Fibroblast of lung (primary cell): Measurements from ENCODE around the gene SLC12A4. TPM values are rescaled to one million over a fixed set of nuclear protein-coding genes. Genes with fewer than 3 reads are reported as not detected.

Experiments
- DNase-seq, 2 donors: peaks; one replicate each; pipeline versions ENCODE4 v3.0.0 to v3.0.0-alpha.2; 2010; ENCODE audit warnings: low read depth in 2 of 2
- H2AFZ ChIP-seq: 2 replicates; pipeline ENCODE4 v1.5.1; 2012; ENCODE audit warnings: low read length, control low read depth, inconsistent platforms
- H3K27ac ChIP-seq: 2 replicates; pipeline ENCODE4 v1.5.1; 2011; ENCODE audit warnings: low read length, control low read depth; ENCODE audit not compliant: insufficient read depth
- H3K27me3 ChIP-seq: 2 replicates; pipeline ENCODE4 v1.5.1; 2011; ENCODE audit warnings: mild to moderate bottlenecking, low read length; ENCODE audit not compliant: control insufficient read depth, insufficient read depth
- H3K36me3 ChIP-seq: 2 replicates; pipeline ENCODE4 v1.5.1; 2011; ENCODE audit warnings: low read length; ENCODE audit not compliant: control insufficient read depth, insufficient read depth
- H3K4me1 ChIP-seq: 2 replicates; pipeline ENCODE4 v1.5.1; 2011; ENCODE audit warnings: low read length; ENCODE audit not compliant: control insufficient read depth, insufficient read depth; ENCODE audit errors: extremely low read depth
- H3K4me2 ChIP-seq: 2 replicates; pipeline ENCODE4 v1.5.1; 2011; ENCODE audit warnings: low read length, control low read depth; ENCODE audit not compliant: insufficient read depth; ENCODE audit errors: extremely low read depth
- H3K4me3 ChIP-seq, 4 experiments: fragments of 200-600 bp in 1 of 4; sonication (generic) in 1 of 4; replicated peaks in 1 of 4; 2 replicates each; pipeline ENCODE4 v1.5.1; 2011 to 2016; ENCODE audit warnings: low read length in 4 of 4, low read depth in 3 of 4, mild to moderate bottlenecking in 3 of 4, control low read depth in 2 of 4, inconsistent platforms in 1 of 4, mixed read lengths in 1 of 4; ENCODE audit not compliant: insufficient read depth in 1 of 4; ENCODE audit errors: control extremely low read depth in 1 of 4
- H3K79me2 ChIP-seq: 2 replicates; pipeline ENCODE4 v1.5.1; 2012; ENCODE audit warnings: mild to moderate bottlenecking, low read length, inconsistent platforms; ENCODE audit not compliant: control insufficient read depth, insufficient read depth
- H3K9ac ChIP-seq: 2 replicates; pipeline ENCODE4 v1.5.1; 2011; ENCODE audit warnings: mild to moderate bottlenecking, low read length, control low read depth; ENCODE audit not compliant: insufficient read depth
- H3K9me3 ChIP-seq: 2 replicates; pipeline ENCODE4 v1.5.1; 2012; ENCODE audit warnings: low read depth, low read length; ENCODE audit not compliant: control insufficient read depth, insufficient read depth
- H4K20me1 ChIP-seq: 2 replicates; pipeline ENCODE4 v1.5.1; 2011; ENCODE audit warnings: low read length; ENCODE audit not compliant: control insufficient read depth, insufficient read depth; ENCODE audit errors: extremely low read depth
- EZH2 ChIP-seq: IDR thresholded peaks from 2 replicates; pipeline ENCODE4 v1.5.1; 2012; ENCODE audit warnings: low read length, control low read depth, mild to moderate bottlenecking; ENCODE audit errors: missing control alignments
- polyA plus RNA-seq, 2 donors: library from polyadenylated mRNA; depleted of rRNA in 1 of 2; stranded (reverse) in 1 of 2; unstranded in 1 of 2; fragments of >200 nt; gene quantifications; 2 replicates each; pipeline ENCODE4 v1.2.1, GENCODE V29; 2011 to 2012; ENCODE audit warnings: missing spikeins in 1 of 2
- total RNA-seq: library from RNA; depleted of rRNA; stranded (reverse); fragments of >200 nt; gene quantifications from 2 replicates; pipeline ENCODE4 v1.2.1, GENCODE V29; 2014
- TF ChIP-seq, protein P1 (sequence below), 2 donors: IDR thresholded peaks in 1 of 2; conservative IDR thresholded peaks in 1 of 2; 1 replicate in 1 of 2; 2 replicates in 1 of 2; pipeline ENCODE4 v1.5.1; 2011 to 2012; ENCODE audit warnings: low read length in 2 of 2, control low read depth in 1 of 2, inconsistent platforms in 1 of 2, low read depth in 1 of 2, mild to moderate bottlenecking in 1 of 2

Gene SLC12A4
- total and polyA plus RNA-seq, 2 donors (not counting 1 experiment from before 2014, with no cell fraction given), result 42.2 to 120 TPM

DNA sequence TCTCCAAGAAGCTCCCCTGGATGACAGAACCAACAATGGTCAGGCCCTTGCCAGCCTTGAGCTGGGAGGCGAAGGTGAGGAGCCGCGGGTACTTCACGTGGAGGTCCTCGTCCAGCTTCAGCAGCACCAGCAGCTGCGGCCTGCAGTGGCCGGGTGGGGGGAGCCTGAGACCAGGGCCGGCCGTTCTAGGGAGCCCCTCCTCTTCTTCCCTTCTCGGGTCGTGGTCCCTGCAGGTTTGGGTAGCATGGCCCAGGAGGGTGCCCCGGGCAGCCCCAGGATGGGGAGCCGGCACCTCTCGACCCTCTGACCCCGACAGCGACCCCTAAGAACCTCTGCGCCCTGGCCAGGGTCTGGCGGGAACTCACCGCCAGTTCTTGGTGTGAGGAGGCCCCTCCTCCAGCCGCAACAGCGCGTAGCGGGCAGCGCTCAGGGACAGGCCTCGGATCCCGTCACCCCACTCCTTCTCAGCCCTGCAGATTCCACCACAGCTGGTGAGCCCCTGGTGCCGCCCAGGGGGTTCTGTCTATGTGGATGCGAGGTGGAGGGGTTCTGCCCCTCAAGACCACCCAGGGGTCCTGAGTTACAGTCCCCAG lies 21.4 kb downstream of the SLC12A4 start:
- no peak overlapping the region for H2AFZ ChIP-seq
- no peak overlapping the region for H3K4me2 ChIP-seq
- no peak overlapping the region for H3K27ac ChIP-seq
- DNase-seq, result no peak
- no peaks in the 10 kb centered on the region for H3K79me2 ChIP-seq
- H4K20me1 ChIP-seq, result no peaks in the 10 kb centered on the region
- H3K36me3 ChIP-seq, result peaks cover 80% of the 10 kb centered on the region
- H3K9me3 ChIP-seq, result no peaks in the 10 kb centered on the region
- no peak overlapping the region for H3K4me3 ChIP-seq
- no peak overlapping the region for H3K9ac ChIP-seq
- TF ChIP-seq, protein P1, sequence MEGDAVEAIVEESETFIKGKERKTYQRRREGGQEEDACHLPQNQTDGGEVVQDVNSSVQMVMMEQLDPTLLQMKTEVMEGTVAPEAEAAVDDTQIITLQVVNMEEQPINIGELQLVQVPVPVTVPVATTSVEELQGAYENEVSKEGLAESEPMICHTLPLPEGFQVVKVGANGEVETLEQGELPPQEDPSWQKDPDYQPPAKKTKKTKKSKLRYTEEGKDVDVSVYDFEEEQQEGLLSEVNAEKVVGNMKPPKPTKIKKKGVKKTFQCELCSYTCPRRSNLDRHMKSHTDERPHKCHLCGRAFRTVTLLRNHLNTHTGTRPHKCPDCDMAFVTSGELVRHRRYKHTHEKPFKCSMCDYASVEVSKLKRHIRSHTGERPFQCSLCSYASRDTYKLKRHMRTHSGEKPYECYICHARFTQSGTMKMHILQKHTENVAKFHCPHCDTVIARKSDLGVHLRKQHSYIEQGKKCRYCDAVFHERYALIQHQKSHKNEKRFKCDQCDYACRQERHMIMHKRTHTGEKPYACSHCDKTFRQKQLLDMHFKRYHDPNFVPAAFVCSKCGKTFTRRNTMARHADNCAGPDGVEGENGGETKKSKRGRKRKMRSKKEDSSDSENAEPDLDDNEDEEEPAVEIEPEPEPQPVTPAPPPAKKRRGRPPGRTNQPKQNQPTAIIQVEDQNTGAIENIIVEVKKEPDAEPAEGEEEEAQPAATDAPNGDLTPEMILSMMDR (conservative IDR thresholded peaks at IDR 0.05 in 1 of 2, IDR thresholded peaks at IDR 0.05 in 1 of 2; ENCODE audit: low read depth in 1 of 2, low read length in 2 of 2), result no peak
- no peak for TF ChIP-seq EZH2
- H3K4me1 ChIP-seq, result peaks cover 14% of the 10 kb centered on the region
- H3K27me3 ChIP-seq, result no peaks in the 10 kb centered on the region

DNA sequence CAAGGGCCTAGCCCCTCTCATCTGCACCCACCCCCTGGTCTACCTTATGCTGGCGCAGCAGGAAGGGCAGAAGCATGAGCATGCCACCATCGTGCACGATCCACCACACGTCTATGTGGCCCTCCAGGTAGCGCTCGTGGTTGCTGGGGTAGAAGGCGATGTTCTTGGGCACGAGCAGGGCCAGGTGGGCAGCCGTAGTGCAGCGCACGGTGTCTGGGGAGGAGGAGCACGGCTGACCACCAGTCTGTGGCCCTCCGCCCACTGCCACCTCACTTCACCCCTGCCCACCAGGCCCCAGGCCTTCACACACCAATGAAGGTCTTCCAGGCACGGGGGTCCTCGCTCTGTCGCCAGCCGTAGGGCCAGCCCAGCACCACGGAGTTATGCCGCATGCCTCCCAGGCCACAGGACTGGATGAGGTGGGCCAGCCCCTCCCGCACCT lies 22.3 kb downstream of the SLC12A4 start:
- Histone ChIP-seq H3K9ac (no peak overlapping the region), H3K36me3 (peaks cover 79% of the 10 kb centered on the region), H3K9me3 (no peaks in the 10 kb centered on the region), H3K4me1 (peaks cover 9% of the 10 kb centered on the region), H3K27me3 (no peaks in the 10 kb centered on the region), H3K4me3 (no peak overlapping the region), H4K20me1 (no peaks in the 10 kb centered on the region), H2AFZ (no peak overlapping the region), H3K4me2 (no peak overlapping the region), H3K27ac (no peak overlapping the region), H3K79me2 (no peaks in the 10 kb centered on the region)
- DNase-seq, result no peak
- TF ChIP-seq, protein P1 (conservative IDR thresholded peaks at IDR 0.05 in 1 of 2, IDR thresholded peaks at IDR 0.05 in 1 of 2; ENCODE audit: low read depth in 1 of 2, low read length in 2 of 2), result no peak
- no peak for TF ChIP-seq EZH2

DNA sequence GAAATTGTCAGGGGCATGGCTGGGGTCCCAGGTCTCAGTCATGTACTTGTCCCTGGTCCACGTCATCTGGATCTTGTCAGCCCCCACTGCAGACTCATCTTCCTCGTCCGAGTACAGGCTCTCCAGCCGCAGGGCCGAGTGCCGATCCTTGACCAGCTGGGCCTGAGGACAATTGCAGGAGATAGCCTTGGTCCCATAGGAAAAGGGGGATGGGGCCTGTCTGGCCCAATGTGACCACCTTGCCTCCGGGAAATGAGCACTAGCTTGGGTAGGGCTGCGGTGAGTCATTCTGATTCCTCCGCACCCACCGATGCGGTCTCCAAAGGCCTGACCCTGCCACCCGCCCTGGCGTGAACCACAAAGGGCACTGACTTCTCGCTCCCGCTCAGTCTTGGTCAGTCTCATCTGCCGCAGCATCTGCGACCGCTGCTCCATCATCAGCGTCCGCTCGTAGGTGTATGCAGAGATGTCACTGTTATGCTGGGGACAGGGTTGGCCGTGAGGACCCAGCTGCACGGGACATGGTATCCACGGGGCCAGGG lies 23.0 kb downstream of the SLC12A4 start:
- H2AFZ ChIP-seq, result no peak overlapping the region
- H3K36me3 ChIP-seq, result peaks cover 74% of the 10 kb centered on the region
- H3K4me2 ChIP-seq, result no peak overlapping the region
- no peaks in the 10 kb centered on the region for H3K27me3 ChIP-seq
- no peaks in the 10 kb centered on the region for H3K9me3 ChIP-seq
- no peak for TF ChIP-seq EZH2
- TF ChIP-seq, protein P1 (conservative IDR thresholded peaks at IDR 0.05 in 1 of 2, IDR thresholded peaks at IDR 0.05 in 1 of 2; ENCODE audit: low read depth in 1 of 2, low read length in 2 of 2), result no peak
- peak in 1 of 2 donors; percentile 62 for DNase-seq
- H3K79me2 ChIP-seq, result no peaks in the 10 kb centered on the region
- no peaks in the 10 kb centered on the region for H4K20me1 ChIP-seq
- H3K4me1 ChIP-seq, result peaks cover 9% of the 10 kb centered on the region
- H3K27ac ChIP-seq, result no peak overlapping the region
- no peak overlapping the region for H3K4me3 ChIP-seq
- H3K9ac ChIP-seq, result no peak overlapping the region
